ENCODE results near the gene ZNF526. TPM values are rescaled to one million over a fixed set of nuclear protein-coding genes. Genes with fewer than 3 reads are reported as not detected.

ZNF526 gene
- total and polyA plus RNA-seq, 5 donors from 2014 or later, result 4.0 to 8.8 (median 5.8) TPM

DNA sequence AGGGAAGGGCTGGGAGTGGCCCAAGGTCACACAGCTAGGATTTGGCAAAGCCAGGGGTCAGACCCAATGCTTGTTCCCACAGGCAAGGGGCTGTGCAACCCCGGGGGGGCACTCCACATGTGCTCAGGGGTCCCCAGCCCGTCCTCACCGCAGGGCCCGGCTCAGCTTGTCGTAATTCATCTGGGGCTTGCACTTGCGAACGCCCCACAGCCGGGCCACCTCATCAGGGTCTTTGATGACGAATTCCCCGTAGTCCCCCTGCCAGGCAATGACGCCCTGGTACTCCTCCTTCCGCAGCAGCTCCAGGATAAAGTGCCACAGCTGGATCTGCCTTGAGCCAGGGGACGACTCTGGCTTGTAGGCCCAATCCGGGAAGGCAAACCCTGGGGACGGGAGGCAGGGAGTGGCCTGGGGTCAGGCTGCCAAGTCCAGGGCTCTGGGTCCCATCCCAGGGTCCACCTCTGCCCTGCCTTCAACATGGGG is 30.1 kb downstream of the ZNF526 start:
- Mint-ChIP-seq H3K36me3 (no peaks in the 10 kb centered on the region), H3K27ac (peak overlapping the region in 1 of 3 donors; percentile 20), H3K4me1 (peaks cover 0 to 43% (median 22%) of the 10 kb centered on the region in 4 donors), H3K4me3 (peak overlapping the region; percentile 41 to 84 (median 60)), H3K27me3 (peaks cover 8% of the 10 kb centered on the region), H3K9me3 (no peaks in the 10 kb centered on the region)
- no peaks in the 10 kb centered on the region for H3K36me3 ChIP-seq (ENCODE audit: control insufficient read depth, insufficient read depth, low read length)
- H3K27ac ChIP-seq (ENCODE audit: insufficient read depth, low read length, poor library complexity, severe bottlenecking), result peak overlapping the region; percentile 51
- DNase-seq, result no peak
- peaks cover 30% of the 10 kb centered on the region for H3K4me1 ChIP-seq (ENCODE audit: control insufficient read depth, insufficient read depth, low read length, poor library complexity, severe bottlenecking)
- H3K9me3 ChIP-seq (ENCODE audit: control insufficient read depth in 2 of 2, low read length in 2 of 2), result no peaks in the 10 kb centered on the region
- H3K27me3 ChIP-seq (ENCODE audit: control insufficient read depth, insufficient read depth, low read length), result no peaks in the 10 kb centered on the region
- no peak overlapping the region for H3K4me3 ChIP-seq (ENCODE audit: low read depth, low read length)
- no peak for ATAC-seq (ENCODE audit: low read depth in 2 of 2)

DNA sequence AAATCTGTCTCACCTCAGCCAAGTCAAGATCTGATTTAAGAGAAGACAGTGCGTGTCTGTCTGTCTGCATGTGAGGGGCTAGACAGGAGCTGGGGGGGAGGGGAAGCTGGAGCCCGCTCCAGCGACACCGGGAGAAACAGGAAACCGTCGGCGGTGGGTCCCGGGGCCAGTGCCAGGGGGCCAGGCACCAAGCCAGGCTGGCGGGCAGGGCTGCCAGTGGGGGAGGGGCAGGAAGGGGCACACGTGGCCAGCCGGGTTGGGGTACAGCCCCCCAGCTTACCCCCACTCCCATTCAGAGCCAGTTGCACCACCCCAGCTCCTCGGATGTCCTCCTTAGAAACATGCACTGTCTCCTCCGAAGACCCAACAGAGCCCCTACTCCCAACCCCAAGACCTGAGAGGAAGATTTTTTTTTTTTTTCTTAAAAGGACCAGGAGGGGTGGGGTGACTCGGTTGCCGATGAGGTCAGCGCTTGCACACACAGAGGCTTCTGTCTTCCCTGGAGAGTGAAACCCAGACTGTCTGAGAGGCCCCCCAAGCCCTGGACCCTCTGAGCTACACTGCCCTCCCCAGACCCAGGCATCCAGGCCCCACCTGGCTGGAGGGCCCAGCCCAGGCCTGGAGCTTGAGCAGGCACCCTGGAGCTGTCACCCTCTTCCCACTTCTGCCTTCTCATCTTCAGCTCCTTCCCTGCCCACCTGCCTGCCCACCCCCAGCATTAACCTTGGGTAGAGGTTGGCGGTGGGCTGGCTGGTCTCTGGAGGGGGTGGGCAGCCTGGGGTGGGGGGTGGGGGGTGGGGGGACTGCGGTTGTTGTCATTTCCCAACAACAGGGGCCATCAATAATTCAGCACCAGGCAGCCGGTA is 30.8 kb downstream of the ZNF526 start:
- Mint-ChIP-seq H3K4me3 (peak overlapping the region; percentile 41 to 84 (median 60)), H3K4me1 (peaks cover 0 to 43% (median 18%) of the 10 kb centered on the region in 4 donors), H3K27ac (no peak overlapping the region), H3K36me3 (no peaks in the 10 kb centered on the region), H3K9me3 (no peaks in the 10 kb centered on the region), H3K27me3 (peaks cover 8% of the 10 kb centered on the region)
- H3K9me3 ChIP-seq (ENCODE audit: control insufficient read depth in 2 of 2, low read length in 2 of 2), result no peaks in the 10 kb centered on the region
- ATAC-seq (ENCODE audit: low read depth in 2 of 2) (no peak), DNase-seq (peak in 1 of 3 donors; percentile 35)
- H3K4me3 ChIP-seq (ENCODE audit: low read depth, low read length), result no peak overlapping the region
- H3K27ac ChIP-seq (ENCODE audit: insufficient read depth, low read length, poor library complexity, severe bottlenecking), result peak overlapping the region; percentile 51
- H3K4me1 ChIP-seq (ENCODE audit: control insufficient read depth, insufficient read depth, low read length, poor library complexity, severe bottlenecking), result peaks cover 37% of the 10 kb centered on the region
- no peaks in the 10 kb centered on the region for H3K36me3 ChIP-seq (ENCODE audit: control insufficient read depth, insufficient read depth, low read length)
- no peaks in the 10 kb centered on the region for H3K27me3 ChIP-seq (ENCODE audit: control insufficient read depth, insufficient read depth, low read length)

DNA sequence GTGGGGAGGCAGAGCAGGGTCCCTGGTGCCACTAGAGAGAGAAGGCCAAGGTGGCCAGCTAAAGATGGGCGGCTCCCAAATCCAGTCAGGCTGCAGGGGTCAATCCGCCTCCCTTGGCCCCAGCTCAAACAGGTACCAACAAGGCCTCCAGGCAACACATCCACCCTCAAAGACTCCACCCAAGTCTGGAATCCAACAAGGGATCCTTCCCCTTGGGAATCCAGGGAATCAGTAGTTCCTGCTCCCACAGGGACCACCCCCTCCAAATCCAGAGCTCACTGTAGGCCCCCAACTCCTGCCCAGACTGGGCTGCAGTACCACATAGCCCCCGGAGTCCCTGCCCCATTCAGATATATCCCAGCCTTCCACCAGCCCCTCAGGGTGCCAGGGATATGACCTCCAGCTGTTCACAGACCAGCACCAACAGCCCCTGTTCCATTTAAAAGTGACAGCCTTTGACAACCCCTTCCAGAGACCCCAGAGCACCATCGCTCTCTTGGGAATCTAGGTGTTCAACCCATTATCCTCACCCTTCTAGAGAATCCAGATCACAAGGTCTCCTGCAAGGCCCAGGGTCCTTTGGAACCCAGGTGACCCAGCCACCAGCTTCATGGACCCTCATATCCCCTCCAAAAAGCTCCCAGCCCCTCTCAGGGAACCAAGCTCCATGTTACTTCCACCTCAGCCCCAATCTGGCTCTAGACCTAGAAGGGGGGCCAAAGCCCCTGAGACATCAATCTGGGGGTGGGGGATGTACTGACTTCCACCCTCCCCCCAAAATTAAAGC is 31.7 kb downstream of the ZNF526 start:
- Histone ChIP-seq H3K9me3 (ENCODE audit: control insufficient read depth in 2 of 2, low read length in 2 of 2) (no peaks in the 10 kb centered on the region), H3K4me3 (ENCODE audit: low read depth, low read length) (no peak overlapping the region), H3K27ac (ENCODE audit: insufficient read depth, low read length, poor library complexity, severe bottlenecking) (no peak overlapping the region), H3K27me3 (ENCODE audit: control insufficient read depth, insufficient read depth, low read length) (no peaks in the 10 kb centered on the region), H3K4me1 (ENCODE audit: control insufficient read depth, insufficient read depth, low read length, poor library complexity, severe bottlenecking) (peaks cover 38% of the 10 kb centered on the region), H3K36me3 (ENCODE audit: control insufficient read depth, insufficient read depth, low read length) (no peaks in the 10 kb centered on the region)
- peak overlapping the region; percentile 88 to 97 (median 89) for H3K27ac Mint-ChIP-seq
- peak overlapping the region; percentile 86 to 97 (median 92) for H3K4me3 Mint-ChIP-seq
- H3K27me3 Mint-ChIP-seq, result peaks cover 11% of the 10 kb centered on the region
- DNase-seq (no peak), ATAC-seq (ENCODE audit: low read depth in 2 of 2) (no peak)
- no peaks in the 10 kb centered on the region for H3K36me3 Mint-ChIP-seq
- H3K4me1 Mint-ChIP-seq, result peaks cover 0 to 46% (median 17%) of the 10 kb centered on the region in 4 donors
- H3K9me3 Mint-ChIP-seq, result no peaks in the 10 kb centered on the region

GRCh38 chr19:42252365-42253244 is 32.5 kb downstream of the ZNF526 start:
- Mint-ChIP-seq H3K27ac (peak overlapping the region; percentile 89 to 97 (median 97)), H3K9me3 (no peaks in the 10 kb centered on the region), H3K27me3 (peaks cover 12% of the 10 kb centered on the region), H3K4me1 (peaks cover 0 to 43% (median 16%) of the 10 kb centered on the region in 4 donors), H3K36me3 (no peaks in the 10 kb centered on the region), H3K4me3 (peak overlapping the region; percentile 91 to 97 (median 94))
- Histone ChIP-seq H3K27ac (ENCODE audit: insufficient read depth, low read length, poor library complexity, severe bottlenecking) (peak overlapping the region; percentile 96), H3K9me3 (ENCODE audit: control insufficient read depth in 2 of 2, low read length in 2 of 2) (no peaks in the 10 kb centered on the region), H3K4me1 (ENCODE audit: control insufficient read depth, insufficient read depth, low read length, poor library complexity, severe bottlenecking) (peaks cover 38% of the 10 kb centered on the region), H3K27me3 (ENCODE audit: control insufficient read depth, insufficient read depth, low read length) (no peaks in the 10 kb centered on the region), H3K4me3 (ENCODE audit: low read depth, low read length) (peak overlapping the region; percentile 37), H3K36me3 (ENCODE audit: control insufficient read depth, insufficient read depth, low read length) (no peaks in the 10 kb centered on the region)
- no peak for DNase-seq
- ATAC-seq (ENCODE audit: low read depth in 2 of 2), result no peak

DNA sequence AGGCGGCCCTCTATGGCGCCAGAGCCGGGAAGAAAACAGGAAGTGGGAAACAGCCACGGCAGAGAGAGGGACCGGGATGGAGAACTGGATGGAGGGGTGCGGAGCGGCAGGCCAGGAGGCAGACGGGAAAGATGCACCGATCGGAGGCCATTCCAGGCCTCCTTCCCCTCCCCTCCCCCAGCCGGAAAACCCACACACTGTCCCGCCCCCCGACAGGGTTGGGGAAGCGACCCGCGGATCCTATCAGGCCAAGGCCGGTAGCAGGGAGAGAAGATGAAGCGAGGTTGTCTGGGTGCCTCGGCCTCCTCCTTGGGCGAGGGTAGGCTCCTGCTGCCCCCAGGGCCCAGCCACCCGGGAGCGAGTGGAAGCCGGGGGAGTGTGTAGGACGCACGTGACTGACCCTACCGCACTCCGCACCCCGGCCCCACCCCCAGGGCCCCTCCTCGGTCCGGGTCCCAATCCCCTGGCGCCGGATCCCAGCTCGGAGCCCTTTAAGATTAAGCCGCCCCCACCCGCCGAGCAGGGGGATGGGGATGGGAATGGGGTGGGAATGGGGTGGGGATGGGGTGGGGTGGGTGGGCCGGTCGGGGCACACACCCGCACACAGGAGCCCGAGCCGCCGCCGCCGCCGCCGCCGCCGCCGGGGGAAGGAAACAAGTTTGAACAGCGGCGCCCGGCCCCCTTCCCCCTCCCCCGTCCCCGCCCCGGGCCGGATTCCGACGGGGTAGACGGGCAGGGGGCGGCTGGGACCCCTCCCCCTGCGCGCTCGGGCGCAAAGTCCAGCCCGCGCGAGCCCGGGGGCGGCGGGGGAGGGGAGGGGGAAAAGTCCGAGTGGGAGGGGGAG is 33.4 kb downstream of the ZNF526 start:
- ATAC-seq (ENCODE audit: low read depth in 2 of 2) (peak; percentile 10 to 14), DNase-seq (peak; percentile 45 to 69 (median 57))
- H3K36me3 ChIP-seq (ENCODE audit: control insufficient read depth, insufficient read depth, low read length), result no peaks in the 10 kb centered on the region
- Mint-ChIP-seq H3K9me3 (no peaks in the 10 kb centered on the region), H3K36me3 (no peaks in the 10 kb centered on the region), H3K27me3 (peaks cover 12% of the 10 kb centered on the region), H3K4me3 (peak overlapping the region; percentile 91 to 97 (median 94)), H3K4me1 (peaks cover 0 to 43% (median 16%) of the 10 kb centered on the region in 4 donors), H3K27ac (peak overlapping the region; percentile 79 to 97 (median 97))
- no peaks in the 10 kb centered on the region for H3K27me3 ChIP-seq (ENCODE audit: control insufficient read depth, insufficient read depth, low read length)
- no peaks in the 10 kb centered on the region for H3K9me3 ChIP-seq (ENCODE audit: control insufficient read depth in 2 of 2, low read length in 2 of 2)
- H3K4me1 ChIP-seq (ENCODE audit: control insufficient read depth, insufficient read depth, low read length, poor library complexity, severe bottlenecking), result peaks cover 38% of the 10 kb centered on the region
- H3K4me3 ChIP-seq (ENCODE audit: low read depth, low read length), result peak overlapping the region; percentile 37
- H3K27ac ChIP-seq (ENCODE audit: insufficient read depth, low read length, poor library complexity, severe bottlenecking), result peak overlapping the region; percentile 96

- H3K27me3 ChIP-seq (ENCODE audit: control insufficient read depth, insufficient read depth, low read length), result no peaks in the 10 kb centered on the region
- H3K9me3 Mint-ChIP-seq, result no peaks in the 10 kb centered on the region
- H3K4me1 Mint-ChIP-seq, result peaks cover 0 to 43% (median 16%) of the 10 kb centered on the region in 4 donors
- DNase-seq (peak; percentile 66 to 87 (median 83)), ATAC-seq (ENCODE audit: low read depth in 2 of 2) (peak; percentile 44 to 50)
- H3K4me1 ChIP-seq (ENCODE audit: control insufficient read depth, insufficient read depth, low read length, poor library complexity, severe bottlenecking), result peaks cover 38% of the 10 kb centered on the region
- peak overlapping the region; percentile 26 to 75 (median 73) for H3K27ac Mint-ChIP-seq
- peak overlapping the region; percentile 80 to 93 (median 90) for H3K4me3 Mint-ChIP-seq
- H3K27me3 Mint-ChIP-seq, result peaks cover 12% of the 10 kb centered on the region
- no peaks in the 10 kb centered on the region for H3K36me3 Mint-ChIP-seq
- peak overlapping the region; percentile 41 for H3K4me3 ChIP-seq (ENCODE audit: low read depth, low read length)
- peak overlapping the region; percentile 96 for H3K27ac ChIP-seq (ENCODE audit: insufficient read depth, low read length, poor library complexity, severe bottlenecking)
- no peaks in the 10 kb centered on the region for H3K36me3 ChIP-seq (ENCODE audit: control insufficient read depth, insufficient read depth, low read length)
- H3K9me3 ChIP-seq (ENCODE audit: control insufficient read depth in 2 of 2, low read length in 2 of 2), result no peaks in the 10 kb centered on the region
Observed at GRCh38 chr19:42254089-42254849, 34.2 kb downstream of the ZNF526 start.

Data from CD4-positive, CD25-positive, alpha-beta regulatory T cell (primary cell).